ENCODE data around the gene CCR1. TPM values are rescaled to one million over a fixed set of nuclear protein-coding genes. Genes with fewer than 3 reads are reported as not detected.
"Not testable (repeated sequence)": the region's sequence is repeated elsewhere in the genome, so short reads cannot be mapped to it uniquely, and the experiment has no call there.

CCR1 gene
- total RNA-seq, 1 donor from 2014 or later, result 1.3 TPM

DNA sequence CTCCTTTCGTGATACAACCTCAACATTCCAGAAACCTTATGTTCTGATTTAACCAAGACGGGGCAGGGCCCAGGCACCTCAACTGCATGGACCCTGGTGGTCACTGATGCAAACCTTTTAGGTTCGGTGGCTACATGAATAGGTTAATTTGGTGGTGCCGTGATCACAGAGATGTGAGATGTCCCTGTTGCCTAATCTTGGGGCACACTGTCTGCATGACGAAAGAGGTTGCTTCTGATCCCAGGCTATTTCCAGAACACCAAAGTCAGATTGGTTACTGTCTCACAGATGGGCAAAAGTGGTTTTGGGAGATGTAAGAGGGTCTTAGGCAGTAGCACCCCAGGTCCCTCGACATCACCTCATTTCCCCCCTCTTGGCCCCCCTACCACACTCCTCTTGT, 4.0 kb upstream of the CCR1 start:
- no peak for DNase-seq (ENCODE audit: extremely low spot score, unreplicated experiment)
- Mint-ChIP-seq H3K4me3 (no peak overlapping the region), H3K4me1 (ENCODE audit: unreplicated experiment) (peaks cover 6% of the 10 kb centered on the region), H3K36me3 (no peaks in the 10 kb centered on the region), H3K9me3 (no peaks in the 10 kb centered on the region), H3K27me3 (peaks cover 3% of the 10 kb centered on the region), H3K27ac (no peak overlapping the region)
- TF ChIP-seq, protein P1, sequence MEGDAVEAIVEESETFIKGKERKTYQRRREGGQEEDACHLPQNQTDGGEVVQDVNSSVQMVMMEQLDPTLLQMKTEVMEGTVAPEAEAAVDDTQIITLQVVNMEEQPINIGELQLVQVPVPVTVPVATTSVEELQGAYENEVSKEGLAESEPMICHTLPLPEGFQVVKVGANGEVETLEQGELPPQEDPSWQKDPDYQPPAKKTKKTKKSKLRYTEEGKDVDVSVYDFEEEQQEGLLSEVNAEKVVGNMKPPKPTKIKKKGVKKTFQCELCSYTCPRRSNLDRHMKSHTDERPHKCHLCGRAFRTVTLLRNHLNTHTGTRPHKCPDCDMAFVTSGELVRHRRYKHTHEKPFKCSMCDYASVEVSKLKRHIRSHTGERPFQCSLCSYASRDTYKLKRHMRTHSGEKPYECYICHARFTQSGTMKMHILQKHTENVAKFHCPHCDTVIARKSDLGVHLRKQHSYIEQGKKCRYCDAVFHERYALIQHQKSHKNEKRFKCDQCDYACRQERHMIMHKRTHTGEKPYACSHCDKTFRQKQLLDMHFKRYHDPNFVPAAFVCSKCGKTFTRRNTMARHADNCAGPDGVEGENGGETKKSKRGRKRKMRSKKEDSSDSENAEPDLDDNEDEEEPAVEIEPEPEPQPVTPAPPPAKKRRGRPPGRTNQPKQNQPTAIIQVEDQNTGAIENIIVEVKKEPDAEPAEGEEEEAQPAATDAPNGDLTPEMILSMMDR (conservative IDR thresholded peaks at IDR 0.05), result no peak

DNA sequence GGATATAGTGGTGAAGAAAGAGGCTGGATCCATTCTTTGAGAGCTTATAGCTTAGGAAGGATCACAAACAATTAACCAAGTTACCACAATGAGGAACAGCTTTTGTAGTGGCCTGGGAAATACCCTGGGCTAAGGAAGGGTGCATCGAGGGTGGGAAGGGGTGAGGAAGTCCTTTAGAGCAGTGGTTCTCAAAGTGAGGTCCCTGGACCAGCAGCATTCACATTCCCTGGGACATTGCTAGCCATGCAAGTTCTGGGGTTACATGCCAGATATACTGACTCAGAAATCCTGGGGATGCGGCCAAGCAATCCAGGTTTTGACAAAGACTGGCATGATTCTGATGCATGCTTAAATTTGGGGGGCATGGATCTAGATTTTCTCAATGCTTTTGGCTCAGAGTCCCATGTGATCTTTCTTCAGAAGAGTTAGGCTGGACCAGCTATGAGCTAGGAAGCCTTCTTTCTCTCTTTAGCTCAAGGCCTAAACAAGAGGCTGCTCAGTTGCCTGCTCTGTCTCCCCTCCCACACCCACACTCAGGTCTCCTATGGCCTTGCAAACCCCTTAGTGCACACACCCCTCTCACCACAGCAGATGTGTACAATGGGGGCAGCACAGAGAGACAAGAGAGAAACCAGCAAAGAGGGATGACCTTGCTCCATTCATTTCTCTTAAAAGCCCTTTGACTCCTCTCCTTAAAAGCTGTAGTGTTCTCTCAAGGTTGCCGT, 1.8 kb upstream of the CCR1 start:
- no peak for DNase-seq (ENCODE audit: extremely low spot score, unreplicated experiment)
- TF ChIP-seq, protein P1 (conservative IDR thresholded peaks at IDR 0.05), result no peak
- Mint-ChIP-seq H3K27ac (no peak overlapping the region), H3K9me3 (no peaks in the 10 kb centered on the region), H3K27me3 (no peaks in the 10 kb centered on the region), H3K36me3 (no peaks in the 10 kb centered on the region), H3K4me1 (ENCODE audit: unreplicated experiment) (peaks cover 6% of the 10 kb centered on the region), H3K4me3 (no peak overlapping the region)

DNA sequence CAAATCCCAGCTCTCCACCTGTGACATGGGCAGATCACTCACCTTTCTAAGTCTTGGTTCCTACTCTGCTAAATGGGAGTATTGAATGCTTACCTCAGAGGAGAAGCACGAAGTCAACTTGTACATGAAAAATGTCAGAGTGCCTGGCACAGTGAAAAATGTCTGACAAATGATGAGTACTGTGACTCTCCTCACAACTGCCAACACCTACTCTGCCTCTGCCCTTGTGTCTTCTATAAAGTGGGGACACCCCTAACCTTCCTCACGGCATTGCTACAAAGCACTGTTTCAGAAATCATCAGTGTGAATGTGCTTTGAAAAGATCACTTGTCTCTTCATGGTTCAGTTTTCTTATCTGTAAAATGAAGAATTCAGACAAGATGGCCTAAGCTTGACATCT, 940 bp upstream of the CCR1 start:
- peaks cover 6% of the 10 kb centered on the region for H3K4me1 Mint-ChIP-seq (ENCODE audit: unreplicated experiment)
- TF ChIP-seq, protein P1 (conservative IDR thresholded peaks at IDR 0.05), result no peak
- H3K4me3 Mint-ChIP-seq, result no peak overlapping the region
- H3K36me3 Mint-ChIP-seq, result no peaks in the 10 kb centered on the region
- H3K9me3 Mint-ChIP-seq, result no peaks in the 10 kb centered on the region
- DNase-seq (ENCODE audit: extremely low spot score, unreplicated experiment), result no peak
- H3K27ac Mint-ChIP-seq, result no peak overlapping the region
- H3K27me3 Mint-ChIP-seq, result no peaks in the 10 kb centered on the region

DNA sequence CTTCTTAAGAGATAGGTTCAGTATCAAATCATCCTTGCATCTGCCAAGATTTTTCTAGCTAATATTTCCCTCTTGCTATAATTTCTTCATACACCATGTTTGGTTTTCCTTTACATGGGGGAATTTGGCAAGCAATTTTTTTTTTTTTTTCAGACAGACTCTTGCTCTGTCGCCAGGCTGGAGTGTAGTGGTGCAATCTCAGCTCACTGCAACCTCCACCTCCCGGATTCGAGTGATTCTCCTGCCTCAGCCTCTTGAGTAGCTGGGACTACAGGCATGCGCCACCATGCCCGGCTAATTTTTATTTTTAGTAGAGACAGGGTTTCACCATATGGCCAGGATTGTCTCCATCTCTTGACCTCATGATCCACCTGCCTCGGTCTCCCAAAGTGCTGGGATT, 599 bp downstream of the CCR1 start:
- not testable (repeated sequence) for H3K9me3 Mint-ChIP-seq; H3K27ac Mint-ChIP-seq; H3K4me3 Mint-ChIP-seq; DNase-seq (ENCODE audit: extremely low spot score, unreplicated experiment); H3K36me3 Mint-ChIP-seq; H3K4me1 Mint-ChIP-seq (ENCODE audit: unreplicated experiment); H3K27me3 Mint-ChIP-seq

DNA sequence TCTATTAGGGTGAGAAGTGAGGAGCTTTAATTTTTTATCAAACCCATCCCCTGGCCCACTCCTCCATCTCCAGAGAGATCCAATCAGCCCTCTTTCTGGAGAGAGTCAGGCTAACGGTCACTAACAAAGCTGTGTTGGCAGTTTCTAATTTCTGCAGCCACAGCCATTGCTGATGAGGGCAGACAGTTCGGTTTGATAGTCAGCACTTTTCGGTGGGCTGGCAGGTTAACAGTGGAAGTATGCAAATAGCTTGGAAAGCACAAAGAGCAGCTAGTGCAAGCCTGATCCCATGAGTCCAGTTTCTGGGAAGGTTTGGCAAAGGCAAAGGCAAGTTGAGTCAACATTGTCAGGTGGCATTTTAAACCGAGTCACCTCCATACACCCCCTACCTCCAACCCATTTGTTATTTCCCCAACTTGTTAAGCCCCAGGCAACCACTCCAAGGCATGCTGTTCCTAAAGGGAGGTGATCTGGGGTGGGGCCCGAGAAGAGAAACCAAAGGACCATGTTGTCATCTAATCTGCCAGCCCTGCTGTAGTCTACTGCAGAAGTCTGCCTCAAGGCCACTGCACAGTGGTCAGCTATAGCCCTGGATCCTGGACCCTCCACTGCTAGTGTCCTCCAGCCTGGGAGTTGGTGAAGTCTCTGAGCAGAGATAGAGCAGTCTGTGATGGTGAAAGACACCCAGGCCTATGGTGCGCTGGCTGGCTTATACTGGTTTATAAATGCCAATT, 1.7 kb downstream of the CCR1 start:
- Mint-ChIP-seq H3K36me3 (no peaks in the 10 kb centered on the region), H3K4me1 (ENCODE audit: unreplicated experiment) (peaks cover 6% of the 10 kb centered on the region), H3K4me3 (no peak overlapping the region), H3K27ac (no peak overlapping the region), H3K9me3 (no peaks in the 10 kb centered on the region), H3K27me3 (no peaks in the 10 kb centered on the region)
- no peak for DNase-seq (ENCODE audit: extremely low spot score, unreplicated experiment)
- TF ChIP-seq, protein P1 (conservative IDR thresholded peaks at IDR 0.05), result no peak

DNA sequence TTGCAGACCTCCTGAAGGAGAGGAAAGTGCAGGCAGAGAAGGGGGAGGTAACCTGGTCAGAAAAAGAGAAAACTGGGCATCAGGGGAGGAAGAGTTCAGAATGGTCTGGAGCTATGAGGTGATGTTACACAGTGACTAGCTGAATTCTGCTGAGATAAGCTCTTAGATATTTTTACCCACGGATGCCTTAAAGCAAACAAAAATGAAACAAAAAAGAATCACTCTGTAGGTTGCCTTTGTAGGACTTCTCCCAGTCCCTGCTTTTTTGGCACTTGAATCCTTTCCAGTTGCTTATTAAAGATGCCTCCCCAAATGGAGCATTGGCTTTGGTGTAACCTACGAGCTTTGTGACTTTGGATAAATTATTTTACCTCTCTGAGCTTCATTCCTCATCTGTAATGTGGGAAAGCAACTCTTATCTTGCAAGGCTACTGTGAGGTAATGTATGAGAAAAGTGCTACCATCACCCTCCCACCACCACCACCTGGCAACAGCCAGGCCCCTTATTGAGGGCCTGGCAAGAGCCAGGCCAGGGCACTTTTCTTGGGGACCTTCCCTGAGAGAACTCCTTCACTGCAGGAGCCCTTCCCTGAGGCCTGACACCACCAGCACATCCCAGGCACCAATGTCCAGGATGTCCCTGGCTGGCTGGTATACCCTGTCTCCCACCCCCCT, 2.7 kb downstream of the CCR1 start:
- TF ChIP-seq, protein P1 (conservative IDR thresholded peaks at IDR 0.05), result no peak
- peaks cover 6% of the 10 kb centered on the region for H3K4me1 Mint-ChIP-seq (ENCODE audit: unreplicated experiment)
- H3K9me3 Mint-ChIP-seq, result no peaks in the 10 kb centered on the region
- H3K27me3 Mint-ChIP-seq, result no peaks in the 10 kb centered on the region
- no peak for DNase-seq (ENCODE audit: extremely low spot score, unreplicated experiment)
- no peak overlapping the region for H3K27ac Mint-ChIP-seq
- H3K4me3 Mint-ChIP-seq, result no peak overlapping the region
- H3K36me3 Mint-ChIP-seq, result no peaks in the 10 kb centered on the region

Data from type B pancreatic cell (in vitro differentiated cells).